Left lung (tissue), 10 donors: Measurements from ENCODE around the gene HSDL2. TPM values are rescaled to one million over a fixed set of nuclear protein-coding genes. Genes with fewer than 3 reads are reported as not detected.
A peak's percentile ranks its signal among the peaks of the same experiment; 100 is the strongest.
"Not testable (repeated sequence)": the region's sequence is repeated elsewhere in the genome, so short reads cannot be mapped to it uniquely, and the experiment has no call there.

Experiments
- ATAC-seq: fragments of 200-7000 bp; cut with Tn5 transposase; one replicate; pipeline ENCODE4 v1.9.1; 2020; ENCODE audit warnings: moderate library complexity
- DNase-seq, 4 donors: peaks; one replicate each; pipeline ENCODE4 v3.0.0-alpha.2; 2013 to 2020
- H3K27ac ChIP-seq, 2 donors: fragments of 200-600 bp; sonication (generic) in 1 of 2; one replicate each; pipeline versions ENCODE4 v1.5.0 to v1.8.0; 2020 to 2021
- H3K27me3 ChIP-seq, 2 donors: fragments of 200-600 bp; sonication (generic) in 1 of 2; one replicate each; pipeline versions ENCODE4 v1.5.0 to v1.8.0; 2020 to 2021
- H3K36me3 ChIP-seq, 2 donors: fragments of 200-600 bp; sonication (generic) in 1 of 2; one replicate each; pipeline versions ENCODE4 v1.5.0 to v1.8.0; 2020 to 2021
- H3K4me1 ChIP-seq, 2 donors: fragments of 200-600 bp; one replicate each; pipeline ENCODE4 v1.8.0; 2021
- H3K4me3 ChIP-seq, 2 donors: fragments of 200-600 bp; sonication (generic) in 1 of 2; one replicate each; pipeline versions ENCODE4 v1.5.0 to v1.8.0; 2020 to 2021; ENCODE audit warnings: mild to moderate bottlenecking in 1 of 2
- H3K9me3 ChIP-seq, 2 donors: fragments of 200-600 bp; sonication (generic) in 1 of 2; one replicate each; pipeline versions ENCODE4 v1.5.0 to v1.8.0; 2020 to 2021
- intact Hi-C, 2 donors: fragments of 100-400 bp; cut with DNase I; formaldehyde crosslinking; loops; one replicate each; pipeline versions ENCODE4 v1.11.2 to v1.14.2; 2022
- polyA plus RNA-seq, 6 donors: library from polyadenylated mRNA; unstranded; fragments of 120-200 nt; gene quantifications; one replicate each; pipeline ENCODE4 v1.2.1, GENCODE V29; 2013; ENCODE audit not compliant: insufficient read length in 6 of 6
- total RNA-seq, 2 donors: library from RNA; stranded (reverse); fragmentation: NEBNext Ultra II Directional; extraction: Animal tissue kit (Norgen Biotek cat#: 25700); gene quantifications; one replicate each; pipeline ENCODE4 v1.2.1, GENCODE V29; 2021
- TF ChIP-seq, protein P1 (sequence below), 2 donors: fragments of 200-600 bp; sonication (generic) in 1 of 2; IDR thresholded peaks; one replicate each; pipeline versions ENCODE4 v1.5.0 to v1.8.0; 2021; ENCODE audit warnings: antibody characterized with exemption in 2 of 2
- donor health status: DM: no; HTN: yes; CAD: no.
- donor health status: DM: no; HTN: no; CAD: no.

Gene HSDL2
- total and polyA plus RNA-seq, 8 donors = 40.3 to 77.9 (median 64.2) TPM

- Histone ChIP-seq H3K27me3 (no peaks in the 10 kb centered on the region), H3K4me3 (no peak overlapping the region), H3K36me3 (no peaks in the 10 kb centered on the region), H3K9me3 (no peaks in the 10 kb centered on the region), H3K27ac (peak overlapping the region in 1 of 2 donors; percentile 61), H3K4me1 (peaks cover 0 to 41% of the 10 kb centered on the region in 2 donors)
- ATAC-seq (no peak), DNase-seq (no peak)
- intact Hi-C loops = no loop called here
- TF ChIP-seq, protein P1, sequence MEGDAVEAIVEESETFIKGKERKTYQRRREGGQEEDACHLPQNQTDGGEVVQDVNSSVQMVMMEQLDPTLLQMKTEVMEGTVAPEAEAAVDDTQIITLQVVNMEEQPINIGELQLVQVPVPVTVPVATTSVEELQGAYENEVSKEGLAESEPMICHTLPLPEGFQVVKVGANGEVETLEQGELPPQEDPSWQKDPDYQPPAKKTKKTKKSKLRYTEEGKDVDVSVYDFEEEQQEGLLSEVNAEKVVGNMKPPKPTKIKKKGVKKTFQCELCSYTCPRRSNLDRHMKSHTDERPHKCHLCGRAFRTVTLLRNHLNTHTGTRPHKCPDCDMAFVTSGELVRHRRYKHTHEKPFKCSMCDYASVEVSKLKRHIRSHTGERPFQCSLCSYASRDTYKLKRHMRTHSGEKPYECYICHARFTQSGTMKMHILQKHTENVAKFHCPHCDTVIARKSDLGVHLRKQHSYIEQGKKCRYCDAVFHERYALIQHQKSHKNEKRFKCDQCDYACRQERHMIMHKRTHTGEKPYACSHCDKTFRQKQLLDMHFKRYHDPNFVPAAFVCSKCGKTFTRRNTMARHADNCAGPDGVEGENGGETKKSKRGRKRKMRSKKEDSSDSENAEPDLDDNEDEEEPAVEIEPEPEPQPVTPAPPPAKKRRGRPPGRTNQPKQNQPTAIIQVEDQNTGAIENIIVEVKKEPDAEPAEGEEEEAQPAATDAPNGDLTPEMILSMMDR (IDR thresholded peaks at IDR 0.05) = no peak
These were observed 4.8 kb downstream of the HSDL2 start for GRCh38 chr9:112384690-112385089.

DNA sequence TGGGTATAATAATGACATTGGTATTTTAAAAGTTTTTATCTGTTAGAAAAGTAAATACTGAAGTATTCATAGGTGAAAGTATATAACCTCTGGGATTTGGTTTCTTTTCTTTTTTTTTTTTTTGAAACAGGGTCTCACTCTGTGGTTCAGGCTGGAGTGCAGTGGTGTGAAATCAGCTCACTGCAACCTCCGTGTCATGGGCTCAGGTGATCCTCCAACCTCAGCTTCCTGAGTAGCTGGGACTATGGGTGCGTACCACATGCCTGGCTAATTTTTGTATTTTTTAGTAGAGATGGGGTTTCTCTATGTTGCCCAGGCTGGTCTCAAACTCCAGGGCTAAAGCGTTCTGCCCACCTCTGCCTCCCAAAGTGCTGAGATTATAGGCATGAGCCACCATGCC is 7.2 kb downstream of the HSDL2 start:
- no peak for ATAC-seq
- H3K27ac ChIP-seq = no peak overlapping the region
- no peaks in the 10 kb centered on the region for H3K27me3 ChIP-seq
- H3K9me3 ChIP-seq = no peaks in the 10 kb centered on the region
- no peaks in the 10 kb centered on the region for H3K36me3 ChIP-seq
- H3K4me3 ChIP-seq = no peak overlapping the region
- TF ChIP-seq, protein P1 (IDR thresholded peaks at IDR 0.05) = no peak
- intact Hi-C loops = no loop called here
- peaks cover 0 to 25% of the 10 kb centered on the region in 2 donors for H3K4me1 ChIP-seq
- no peak for DNase-seq

- intact Hi-C loops, H3K4me1 ChIP-seq, H3K27me3 ChIP-seq, H3K27ac ChIP-seq, ATAC-seq, H3K9me3 ChIP-seq, DNase-seq, H3K36me3 ChIP-seq, H3K4me3 ChIP-seq: not testable (repeated sequence)
These were observed 10.0 kb downstream of the HSDL2 start for GRCh38 chr9:112389897-112390296.

- ATAC-seq, H3K36me3 ChIP-seq, H3K27me3 ChIP-seq, H3K27ac ChIP-seq, H3K4me3 ChIP-seq, H3K4me1 ChIP-seq, H3K9me3 ChIP-seq, DNase-seq, intact Hi-C loops: not testable (repeated sequence)
These were observed 12.1 kb downstream of the HSDL2 start for GRCh38 chr9:112391936-112392560.

DNA sequence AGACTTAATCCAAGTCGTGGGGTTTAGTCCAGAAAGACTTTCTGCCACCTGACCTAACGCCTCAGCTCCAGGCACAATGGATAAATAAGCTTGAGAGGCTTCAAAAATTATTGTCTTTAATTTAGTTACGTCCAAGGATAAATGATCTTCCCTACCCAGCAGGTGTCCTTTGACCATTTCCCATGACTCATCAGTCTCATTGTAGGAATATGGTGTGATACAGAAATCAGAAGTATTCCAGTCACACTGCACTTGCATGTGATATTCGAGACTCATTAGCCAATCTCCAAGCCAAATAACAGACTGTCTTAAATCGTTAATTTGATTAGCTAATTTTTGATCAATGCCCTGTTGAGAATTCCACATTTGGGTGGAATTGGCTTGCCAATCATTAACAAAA is 13.2 kb downstream of the HSDL2 start:
- H3K9me3 ChIP-seq, H3K27ac ChIP-seq, DNase-seq, ATAC-seq, intact Hi-C loops, H3K36me3 ChIP-seq, H3K4me1 ChIP-seq, H3K4me3 ChIP-seq, H3K27me3 ChIP-seq: not testable (repeated sequence)

GRCh38 chr9:112396416-112396815 is 16.5 kb downstream of the HSDL2 start:
- DNase-seq (no peak), ATAC-seq (no peak)
- Histone ChIP-seq H3K4me1 (no peaks in the 10 kb centered on the region), H3K27me3 (no peaks in the 10 kb centered on the region), H3K36me3 (no peaks in the 10 kb centered on the region), H3K4me3 (no peak overlapping the region), H3K9me3 (peaks cover 0 to 6% of the 10 kb centered on the region in 2 donors), H3K27ac (no peak overlapping the region)
- intact Hi-C loops = no loop called here
- TF ChIP-seq, protein P1 (IDR thresholded peaks at IDR 0.05) = no peak

DNA sequence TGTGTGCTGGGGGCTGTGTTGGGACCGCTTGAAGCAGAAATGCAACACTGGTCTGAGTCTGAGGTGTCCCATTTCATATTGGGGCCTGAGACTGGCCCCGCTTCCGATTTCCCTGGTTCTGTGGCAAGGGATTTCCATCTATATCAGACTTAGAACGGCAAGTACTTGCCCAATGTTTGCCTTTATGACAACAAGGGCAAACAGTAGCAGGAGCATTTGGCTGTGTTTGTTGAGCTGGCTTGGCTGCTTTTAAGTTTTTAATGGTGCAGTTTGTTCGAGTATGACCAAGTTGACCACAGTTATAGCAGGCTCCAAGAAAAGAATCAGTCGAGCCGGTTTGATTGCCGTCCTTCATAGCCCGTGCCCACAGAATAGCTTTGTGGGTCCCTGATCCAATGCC is 17.0 kb downstream of the HSDL2 start:
- H3K4me1 ChIP-seq = no peaks in the 10 kb centered on the region
- DNase-seq (no peak), ATAC-seq (no peak)
- no peak overlapping the region for H3K4me3 ChIP-seq
- TF ChIP-seq, protein P1 (IDR thresholded peaks at IDR 0.05) = no peak
- no peak overlapping the region for H3K27ac ChIP-seq
- H3K9me3 ChIP-seq = peaks cover 0 to 6% of the 10 kb centered on the region in 2 donors
- H3K36me3 ChIP-seq = no peaks in the 10 kb centered on the region
- no peaks in the 10 kb centered on the region for H3K27me3 ChIP-seq
- intact Hi-C loops = no loop called here
